ENCODE data around the gene BTF3L4. TPM values are rescaled to one million over a fixed set of nuclear protein-coding genes. Genes with fewer than 3 reads are reported as not detected.

The BTF3L4 gene
- total RNA-seq, 5 donors from 2014 or later (not counting 1 experiment from before 2014, with no cell fraction given), result 30.1 to 33.6 (median 32.0) TPM

DNA sequence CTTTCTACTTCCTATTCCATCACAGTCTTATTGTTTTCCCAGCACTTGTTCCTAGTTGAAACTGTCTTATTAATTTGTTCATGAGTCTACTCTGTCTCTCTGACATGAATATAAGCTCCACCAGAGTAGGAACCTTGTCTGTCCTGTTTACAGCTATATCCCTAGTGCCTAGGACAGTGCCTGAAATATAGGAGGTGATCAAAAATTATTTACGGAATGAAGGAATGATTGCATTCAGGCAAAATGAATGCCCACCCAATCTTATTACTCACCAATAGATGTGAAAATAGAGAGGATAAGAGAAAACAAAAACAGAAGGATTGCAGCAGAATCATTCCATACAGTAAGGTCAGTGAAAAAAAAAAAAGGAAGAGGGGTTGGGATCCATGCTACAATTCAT is 2.2 kb upstream of the BTF3L4 start:
- H3K27me3 Mint-ChIP-seq, result no peaks in the 10 kb centered on the region
- no CpG with 5 or more reads among the region's 1 CpG for WGBS (ENCODE audit: insufficient coverage)
- ChIA-PET POLR2A (interaction anchor here in 1 of 2 donors (1.3 kb wide), 1 partner anchor 21 kb away, joined by 4 read pairs; the partner anchor contains the start of gene KTI12), CTCF (interaction anchor here in 1 of 2 donors (0.5 to 0.8 kb wide), 2 partner anchors 36 to 649 kb away, joined by 3 to 7 read pairs; no protein-coding TSS in a partner anchor)
- no peaks in the 10 kb centered on the region for H3K9me3 Mint-ChIP-seq
- peak overlapping the region; percentile 40 to 56 for H3K27ac Mint-ChIP-seq
- Histone ChIP-seq H3K4me1 (ENCODE audit: control insufficient read depth in 1 of 2, extremely low read depth in 1 of 2, insufficient read depth in 2 of 2, low read length in 2 of 2) (peaks cover 14 to 15% of the 10 kb centered on the region in 2 experiments), H3K4me3 (ENCODE audit: control insufficient read depth in 1 of 2, extremely low read depth in 1 of 2, low read length in 1 of 2) (peak overlapping the region in 1 of 2 donors; percentile 99), H3K27ac (ENCODE audit: low read length) (no peak overlapping the region), H3K9me3 (no peaks in the 10 kb centered on the region), H3K27me3 (replicated peaks in 1 of 2; ENCODE audit: control insufficient read depth in 2 of 2, extremely low read depth in 1 of 2, insufficient read depth in 2 of 2, low read length in 1 of 2) (no peaks in the 10 kb centered on the region), H3K36me3 (ENCODE audit: control insufficient read depth in 2 of 2, extremely low read depth in 1 of 2, insufficient read depth in 1 of 2, low read length in 1 of 2) (peaks cover 6 to 8% of the 10 kb centered on the region in 2 donors)
- DNase-seq (no peak), ATAC-seq (replicated peaks in 1 of 4) (no peak)
- H3K4me3 Mint-ChIP-seq, result peak overlapping the region; percentile 94 to 97 (median 97)
- peaks cover 56 to 60% (median 60%) of the 10 kb centered on the region in 3 donors for H3K4me1 Mint-ChIP-seq
- peaks cover 11% of the 10 kb centered on the region for H3K36me3 Mint-ChIP-seq

DNA sequence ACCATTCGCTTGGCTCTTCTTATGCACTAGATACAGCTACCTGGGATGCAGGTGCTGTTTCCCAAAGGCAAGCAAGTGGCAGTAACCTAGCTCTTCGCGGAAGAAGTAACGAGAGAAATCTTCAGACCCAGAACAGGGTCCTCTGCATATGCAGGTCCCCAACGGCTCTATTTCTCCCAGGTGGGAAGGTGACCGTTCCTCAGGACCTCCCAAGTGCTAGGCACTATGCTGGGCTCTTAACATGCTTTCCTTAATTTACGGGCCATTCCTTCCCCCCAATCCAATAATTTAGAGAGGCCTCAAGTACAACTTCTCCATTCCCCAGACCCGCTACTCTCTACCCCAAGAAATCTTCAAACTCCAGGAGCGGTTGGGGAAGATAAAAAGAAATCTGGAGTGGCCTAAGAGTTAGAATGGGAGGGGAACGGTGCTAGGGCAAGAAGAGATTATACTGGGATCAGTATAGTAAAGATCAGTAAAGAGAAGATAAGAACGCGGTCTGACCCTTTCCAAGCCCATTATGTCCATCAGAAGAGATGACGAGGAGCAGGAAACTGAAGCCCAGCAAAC is 1.5 kb upstream of the BTF3L4 start:
- Histone ChIP-seq H3K36me3 (ENCODE audit: control insufficient read depth in 2 of 2, extremely low read depth in 1 of 2, insufficient read depth in 1 of 2, low read length in 1 of 2) (peaks cover 5 to 6% of the 10 kb centered on the region in 2 donors), H3K27ac (ENCODE audit: low read length) (peak overlapping the region; percentile 60), H3K4me3 (ENCODE audit: control insufficient read depth in 1 of 2, extremely low read depth in 1 of 2, low read length in 1 of 2) (peak overlapping the region; percentile 84 to 99), H3K4me1 (ENCODE audit: control insufficient read depth in 1 of 2, extremely low read depth in 1 of 2, insufficient read depth in 2 of 2, low read length in 2 of 2) (peaks cover 14 to 15% of the 10 kb centered on the region in 2 experiments), H3K9me3 (no peaks in the 10 kb centered on the region), H3K27me3 (replicated peaks in 1 of 2; ENCODE audit: control insufficient read depth in 2 of 2, extremely low read depth in 1 of 2, insufficient read depth in 2 of 2, low read length in 1 of 2) (no peaks in the 10 kb centered on the region)
- Mint-ChIP-seq H3K27ac (peak overlapping the region; percentile 95 to 96), H3K4me1 (peaks cover 63 to 67% (median 66%) of the 10 kb centered on the region in 3 donors), H3K9me3 (no peaks in the 10 kb centered on the region), H3K36me3 (peaks cover 11% of the 10 kb centered on the region), H3K27me3 (no peaks in the 10 kb centered on the region), H3K4me3 (peak overlapping the region; percentile 94 to 97 (median 97))
- DNase-seq (peak in 1 of 35 experiments; percentile 6), ATAC-seq (replicated peaks in 1 of 4) (no peak)
- 8% methylated on average over 10 of the region's 13 CpGs for WGBS (ENCODE audit: insufficient coverage)
- POLR2A ChIA-PET, result interaction anchor here in 1 of 2 donors (1.3 kb wide), 1 partner anchor 21 kb away, joined by 4 read pairs; the partner anchor contains the start of gene KTI12
- CTCF ChIA-PET, result interaction anchor here in 1 of 2 donors (1.0 kb wide), 1 partner anchor 349 kb away, joined by 4 read pairs; the partner anchor contains the start of gene ORC1

DNA sequence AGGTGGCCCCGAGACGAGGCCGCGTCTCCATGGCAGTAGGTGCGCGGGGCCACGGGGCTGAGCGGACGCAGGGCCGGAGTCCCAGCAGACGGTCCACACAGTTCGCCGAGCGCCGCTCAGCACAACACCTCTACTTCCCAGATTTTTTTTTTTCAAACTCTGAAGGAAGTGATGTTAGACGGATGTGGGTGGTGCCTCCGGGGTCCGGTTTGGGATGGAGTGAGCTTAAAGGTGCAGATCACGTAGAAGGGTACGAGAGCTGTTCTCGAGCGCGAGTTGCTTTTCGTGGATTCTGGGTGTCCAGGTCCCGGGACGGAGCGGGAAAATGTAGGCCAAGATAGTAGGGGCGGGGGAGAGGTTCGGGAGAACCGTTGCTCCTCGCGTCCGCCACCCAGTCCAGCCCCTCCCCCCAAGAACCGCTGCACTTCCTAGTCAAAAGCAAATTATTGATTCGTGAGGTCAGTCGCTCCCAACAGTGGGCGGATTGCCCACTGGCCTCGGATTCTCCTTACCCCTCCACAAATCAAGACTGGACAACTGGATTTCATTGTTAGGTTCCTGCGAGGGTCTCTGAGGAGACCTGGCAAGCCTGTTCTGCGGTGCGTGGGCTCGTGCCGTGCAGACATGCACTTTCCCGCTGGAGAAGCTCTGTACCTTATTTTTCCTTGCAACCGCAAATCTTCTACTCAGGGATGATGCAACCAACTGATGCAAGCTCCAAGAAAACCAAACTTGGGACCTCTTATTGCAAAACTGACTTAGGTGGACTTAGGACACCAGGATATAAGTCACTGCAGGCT is 829 bp upstream of the BTF3L4 start, which contains the start of gene TXNDC12:
Gene TXNDC12 (minus strand): TSS at position 126 of the 800 bp plus-strand sequence. CDS start 95 bp downstream, at position 31.
- ChIA-PET POLR2A (interaction anchor here (0.5 to 0.6 kb wide), 3 partner anchors 23 to 1177 kb away, joined by 3 to 11 read pairs (median 3); no protein-coding TSS in a partner anchor), CTCF (interaction anchor here in 1 of 2 donors (0.5 to 1.0 kb wide), 2 partner anchors 348 to 614 kb away, joined by 4 to 6 read pairs; partner anchors contain the start of gene ORC1)
- Histone ChIP-seq H3K4me1 (ENCODE audit: control insufficient read depth in 1 of 2, extremely low read depth in 1 of 2, insufficient read depth in 2 of 2, low read length in 2 of 2) (peaks cover 14 to 15% of the 10 kb centered on the region in 2 experiments), H3K27me3 (replicated peaks in 1 of 2; ENCODE audit: control insufficient read depth in 2 of 2, extremely low read depth in 1 of 2, insufficient read depth in 2 of 2, low read length in 1 of 2) (no peaks in the 10 kb centered on the region), H3K27ac (ENCODE audit: low read length) (peak within 1 kb of the TSS; percentile 84), H3K4me3 (ENCODE audit: control insufficient read depth in 1 of 2, extremely low read depth in 1 of 2, low read length in 1 of 2) (peak within 1 kb of the TSS; percentile 84 to 99), H3K36me3 (ENCODE audit: control insufficient read depth in 2 of 2, extremely low read depth in 1 of 2, insufficient read depth in 1 of 2, low read length in 1 of 2) (peaks cover 5 to 7% of the 10 kb centered on the region in 2 donors), H3K9me3 (no peaks in the 10 kb centered on the region)
- Mint-ChIP-seq H3K4me3 (peak within 1 kb of the TSS; percentile 94 to 97 (median 97)), H3K27ac (peak within 1 kb of the TSS; percentile 95 to 96), H3K9me3 (no peaks in the 10 kb centered on the region), H3K36me3 (peaks cover 12% of the 10 kb centered on the region), H3K27me3 (no peaks in the 10 kb centered on the region), H3K4me1 (peaks cover 63 to 69% (median 63%) of the 10 kb centered on the region in 3 donors)
- ATAC-seq (replicated peaks in 1 of 4) (peak; percentile 11 to 43 (median 34)), DNase-seq (peak in 34 of 35 experiments; percentile 6 to 75 (median 38))
- 0% methylated on average over 22 of the region's 45 CpGs for WGBS (ENCODE audit: insufficient coverage)

DNA sequence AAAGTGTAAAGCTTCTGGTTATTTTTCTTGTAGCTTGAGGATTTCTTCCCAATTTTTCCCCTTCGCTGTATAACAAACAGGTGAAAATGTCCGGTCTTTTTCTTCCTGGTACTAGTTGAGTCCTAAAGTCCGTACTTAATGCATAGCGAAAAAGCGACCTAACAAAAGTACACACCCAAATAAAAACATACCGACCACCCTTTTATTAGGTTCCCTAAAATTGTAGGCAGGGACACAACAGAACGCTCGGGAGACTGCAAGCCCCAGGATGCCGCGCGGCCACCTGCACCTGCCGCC is 281 bp upstream of the BTF3L4 start:
- H3K4me1 Mint-ChIP-seq, result peaks cover 62 to 70% (median 64%) of the 10 kb centered on the region in 3 donors
- H3K9me3 Mint-ChIP-seq, result no peaks in the 10 kb centered on the region
- peak overlapping the region; percentile 95 to 96 for H3K27ac Mint-ChIP-seq
- H3K36me3 ChIP-seq (ENCODE audit: control insufficient read depth in 2 of 2, extremely low read depth in 1 of 2, insufficient read depth in 1 of 2, low read length in 1 of 2), result peaks cover 0 to 12% of the 10 kb centered on the region in 2 donors
- ChIA-PET CTCF (interaction anchor here in 1 of 2 donors (0.5 kb wide), 1 partner anchor 613 kb away, joined by 6 read pairs; no protein-coding TSS in a partner anchor), POLR2A (interaction anchor here in 1 of 2 donors (0.5 kb wide), 1 partner anchor 1176 kb away, joined by 3 read pairs; no protein-coding TSS in a partner anchor)
- H3K36me3 Mint-ChIP-seq, result peaks cover 17% of the 10 kb centered on the region
- H3K4me3 ChIP-seq (ENCODE audit: control insufficient read depth in 1 of 2, extremely low read depth in 1 of 2, low read length in 1 of 2), result peak overlapping the region; percentile 84 to 99
- 0% methylated on average over 11 of the region's 12 CpGs for WGBS (ENCODE audit: insufficient coverage)
- no peaks in the 10 kb centered on the region for H3K9me3 ChIP-seq
- H3K27ac ChIP-seq (ENCODE audit: low read length), result peak overlapping the region; percentile 84
- H3K27me3 ChIP-seq (replicated peaks in 1 of 2; ENCODE audit: control insufficient read depth in 2 of 2, extremely low read depth in 1 of 2, insufficient read depth in 2 of 2, low read length in 1 of 2), result no peaks in the 10 kb centered on the region
- peak overlapping the region; percentile 94 to 97 (median 97) for H3K4me3 Mint-ChIP-seq
- H3K4me1 ChIP-seq (ENCODE audit: control insufficient read depth in 1 of 2, extremely low read depth in 1 of 2, insufficient read depth in 2 of 2, low read length in 2 of 2), result peaks cover 14 to 15% of the 10 kb centered on the region in 2 experiments
- H3K27me3 Mint-ChIP-seq, result no peaks in the 10 kb centered on the region
- ATAC-seq (replicated peaks in 1 of 4) (no peak), DNase-seq (no peak)

DNA sequence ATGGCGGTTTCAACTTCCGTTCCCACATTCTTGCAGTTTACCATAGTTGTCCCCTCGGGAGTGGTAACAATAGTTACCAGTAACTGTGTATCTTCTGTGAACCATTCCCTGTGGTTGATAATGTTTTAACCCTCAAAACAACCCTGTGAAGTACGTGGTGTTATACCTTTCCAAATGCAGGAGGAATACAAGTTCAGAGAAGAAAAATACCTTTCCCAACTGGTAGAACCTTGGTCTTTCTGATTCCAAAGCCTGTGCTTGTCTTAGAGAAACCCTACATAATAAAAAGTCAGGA is 789 bp downstream of the BTF3L4 start:
- no peak for DNase-seq
- Mint-ChIP-seq H3K4me1 (peaks cover 64 to 68% (median 66%) of the 10 kb centered on the region in 3 donors), H3K36me3 (peaks cover 16% of the 10 kb centered on the region), H3K9me3 (no peaks in the 10 kb centered on the region), H3K27ac (peak overlapping the region; percentile 96), H3K4me3 (peak overlapping the region; percentile 94 to 97 (median 97)), H3K27me3 (no peaks in the 10 kb centered on the region)
- Histone ChIP-seq H3K4me1 (ENCODE audit: control insufficient read depth in 1 of 2, extremely low read depth in 1 of 2, insufficient read depth in 2 of 2, low read length in 2 of 2) (peaks cover 14 to 15% of the 10 kb centered on the region in 2 experiments), H3K27me3 (replicated peaks in 1 of 2; ENCODE audit: control insufficient read depth in 2 of 2, extremely low read depth in 1 of 2, insufficient read depth in 2 of 2, low read length in 1 of 2) (no peaks in the 10 kb centered on the region), H3K27ac (ENCODE audit: low read length) (peak overlapping the region; percentile 84), H3K4me3 (ENCODE audit: control insufficient read depth in 1 of 2, extremely low read depth in 1 of 2, low read length in 1 of 2) (peak overlapping the region; percentile 84 to 99), H3K9me3 (no peaks in the 10 kb centered on the region), H3K36me3 (ENCODE audit: control insufficient read depth in 2 of 2, extremely low read depth in 1 of 2, insufficient read depth in 1 of 2, low read length in 1 of 2) (peaks cover 0 to 13% of the 10 kb centered on the region in 2 donors)
- peak in 1 of 4 experiments; percentile 4 for ATAC-seq (replicated peaks in 1 of 4)
- no CpG with 5 or more reads among the region's 4 CpGs for WGBS (ENCODE audit: insufficient coverage)
- ChIA-PET CTCF (no interaction called here), POLR2A (interaction anchor here in 1 of 2 donors (0.7 kb wide), 1 partner anchor 8 kb away, joined by 4 read pairs; no protein-coding TSS in a partner anchor)

DNA sequence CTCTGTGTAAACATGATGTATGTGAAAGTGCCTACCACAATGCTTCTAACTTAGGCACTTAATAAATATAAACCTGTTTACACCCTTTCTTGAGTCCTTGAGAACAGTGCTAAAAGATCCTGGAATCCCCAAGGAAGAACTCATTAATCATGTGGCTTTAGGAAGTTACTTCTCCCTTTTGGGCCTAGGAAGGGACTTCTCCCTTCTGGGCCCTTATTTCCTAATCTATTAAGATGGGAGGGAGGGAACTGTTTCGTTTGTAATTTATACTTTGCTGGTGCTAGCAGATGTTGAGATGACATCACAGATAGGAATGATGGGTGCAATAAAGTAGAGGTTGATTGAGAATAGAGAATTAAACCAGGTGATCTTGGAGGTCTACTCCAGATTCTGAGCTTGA is 1.2 kb downstream of the BTF3L4 start:
- ChIA-PET CTCF (no interaction called here), POLR2A (interaction anchor here in 1 of 2 donors (0.6 kb wide), 1 partner anchor 9 kb away, joined by 9 read pairs; no protein-coding TSS in a partner anchor)
- Histone ChIP-seq H3K27me3 (replicated peaks in 1 of 2; ENCODE audit: control insufficient read depth in 2 of 2, extremely low read depth in 1 of 2, insufficient read depth in 2 of 2, low read length in 1 of 2) (no peaks in the 10 kb centered on the region), H3K4me1 (ENCODE audit: control insufficient read depth in 1 of 2, extremely low read depth in 1 of 2, insufficient read depth in 2 of 2, low read length in 2 of 2) (peaks cover 14 to 15% of the 10 kb centered on the region in 2 experiments), H3K27ac (ENCODE audit: low read length) (peak overlapping the region; percentile 84), H3K4me3 (ENCODE audit: control insufficient read depth in 1 of 2, extremely low read depth in 1 of 2, low read length in 1 of 2) (peak overlapping the region in 1 of 2 donors; percentile 84), H3K9me3 (no peaks in the 10 kb centered on the region), H3K36me3 (ENCODE audit: control insufficient read depth in 2 of 2, extremely low read depth in 1 of 2, insufficient read depth in 1 of 2, low read length in 1 of 2) (peaks cover 0 to 12% of the 10 kb centered on the region in 2 donors)
- DNase-seq (no peak), ATAC-seq (replicated peaks in 1 of 4) (no peak)
- no CpG with 5 or more reads among the region's 1 CpG for WGBS (ENCODE audit: insufficient coverage)
- Mint-ChIP-seq H3K4me1 (peaks cover 63 to 67% (median 63%) of the 10 kb centered on the region in 3 donors), H3K9me3 (no peaks in the 10 kb centered on the region), H3K4me3 (peak overlapping the region; percentile 94 to 97 (median 97)), H3K36me3 (peaks cover 14% of the 10 kb centered on the region), H3K27me3 (no peaks in the 10 kb centered on the region), H3K27ac (peak overlapping the region; percentile 96)

Measured in T-cell (primary cell).